ENCODE results near the gene ZEB2.

- TF ChIP-seq CTCF (IDR thresholded peaks at IDR 0.05) = no peak
- no peak for TF ChIP-seq EP300 (IDR thresholded peaks at IDR 0.05)
These were observed 98.1 kb downstream of the ZEB2 start for GRCh38 chr2:144421606-144422510.
